GM12878 (cell line): Measurements from ENCODE around the gene DAD1. TPM values are rescaled to one million over a fixed set of nuclear protein-coding genes. Genes with fewer than 3 reads are reported as not detected.

Source experiments
- CBX5 ChIP-seq: sonication (generic); IDR thresholded peaks from 2 replicates; pipeline ENCODE4 v1.6.1; 2016; ENCODE audit warnings: low read depth, moderate library complexity, mild to moderate bottlenecking, inconsistent platforms
- GABPA ChIP-seq: IDR thresholded peaks from 2 replicates; pipeline ENCODE4 v1.6.1; 2014; ENCODE audit warnings: antibody characterized with exemption, low read depth, mild to moderate bottlenecking, inconsistent platforms
- IKZF2 ChIP-seq, 2 experiments: fragments of 450-650 bp; IDR thresholded peaks; 2 replicates each; pipeline ENCODE4 v1.6.1; 2017; ENCODE audit warnings: mild to moderate bottlenecking in 2 of 2, moderate library complexity in 2 of 2
- LARP7 ChIP-seq: fragments of 450-650 bp; IDR thresholded peaks from 2 replicates; pipeline ENCODE4 v1.6.1; 2017; ENCODE audit warnings: mild to moderate bottlenecking
- NFYA ChIP-seq: IDR thresholded peaks from 2 replicates; pipeline ENCODE4 v1.6.1; 2011; ENCODE audit warnings: low read depth, mild to moderate bottlenecking, low read length, improper control_type of control experiment, borderline replicate concordance
- PKNOX1 ChIP-seq: fragments of 450-650 bp; IDR thresholded peaks from 2 replicates; pipeline ENCODE4 v1.6.1; 2016; ENCODE audit warnings: mild to moderate bottlenecking
- PML ChIP-seq: IDR thresholded peaks from 2 replicates; pipeline ENCODE4 v1.6.1; 2012; ENCODE audit warnings: low read length, inconsistent platforms
- POLR2AphosphoS5 ChIP-seq: IDR thresholded peaks from 2 replicates; pipeline ENCODE4 v1.6.1; 2011; ENCODE audit warnings: mild to moderate bottlenecking, low read length, inconsistent platforms
- SIX5 ChIP-seq: IDR thresholded peaks from 2 replicates; pipeline ENCODE4 v1.6.1; 2011; ENCODE audit warnings: mild to moderate bottlenecking, low read depth, low read length, moderate library complexity; ENCODE audit not compliant: severe bottlenecking
- SREBF1 ChIP-seq: IDR thresholded peaks from 2 replicates; pipeline ENCODE4 v1.6.1; 2012; ENCODE audit warnings: mild to moderate bottlenecking, low read length
- SUPT20H ChIP-seq: IDR thresholded peaks from 2 replicates; pipeline ENCODE4 v1.6.1; 2011; ENCODE audit warnings: low read depth, mild to moderate bottlenecking, low read length, moderate library complexity, borderline replicate concordance; ENCODE audit not compliant: control insufficient read depth
- TAF1 ChIP-seq: IDR thresholded peaks from 2 replicates; pipeline ENCODE4 v1.6.1; 2011; ENCODE audit warnings: mild to moderate bottlenecking, low read depth, low read length, borderline replicate concordance
- WRNIP1 ChIP-seq: IDR thresholded peaks from 2 replicates; pipeline ENCODE4 v1.6.1; 2011; ENCODE audit warnings: low read depth, low read length, improper control_type of control experiment, borderline replicate concordance
- ZBED1 ChIP-seq: IDR thresholded peaks from 2 replicates; pipeline ENCODE4 v1.6.1; 2016; ENCODE audit warnings: borderline replicate concordance
- ZNF622 ChIP-seq: fragments of 450-650 bp; IDR thresholded peaks from 2 replicates; pipeline ENCODE4 v1.6.1; 2017; ENCODE audit warnings: mild to moderate bottlenecking, inconsistent platforms
- polyA plus RNA-seq, 11 experiments: library from polyadenylated mRNA; depleted of rRNA in 4 of 11; unstranded in 6 of 11; stranded (reverse) in 5 of 11; fragments of >200 nt; fragmentation: Nextera tagmentation in 4 of 11; fragmentation: Illumina TruSeq in 1 of 11; extraction: Ambion mirVana in 4 of 11; extraction: Trizol in 1 of 11; gene quantifications; 1 replicate in 1 of 11; 2 replicates in 10 of 11; pipeline versions ENCODE4 v1.2.1 to v1.2.3, GENCODE V29; 2011 to 2016; ENCODE audit warnings: inconsistent platforms in 2 of 11, missing spikeins in 2 of 11, low read depth in 1 of 11
- total RNA-seq, 4 experiments: library from RNA; depleted of rRNA in 3 of 4; stranded (reverse); fragments of >200 nt in 3 of 4; fragmentation: Illumina TruSeq in 1 of 4; extraction: Trizol in 1 of 4; gene quantifications; 2 replicates each; pipeline versions ENCODE4 v1.2.1 to v1.2.3, GENCODE V29; 2013 to 2021
- TF ChIP-seq, protein P1 (sequence below): fragments of 150-350 bp; IDR thresholded peaks from 2 replicates; pipeline ENCODE4 v1.6.1; 2016; ENCODE audit warnings: low read depth, low read length
- TF ChIP-seq, protein P2 (sequence below): IDR thresholded peaks from 2 replicates; pipeline ENCODE4 v1.6.1; 2011; ENCODE audit warnings: low read depth, mild to moderate bottlenecking, low read length, moderate library complexity, borderline replicate concordance; ENCODE audit errors: extremely low read depth
- TF ChIP-seq, protein P3 (sequence below): fragments of 450-650 bp; IDR thresholded peaks from 2 replicates; pipeline ENCODE4 v1.6.1; 2017; ENCODE audit warnings: mild to moderate bottlenecking, moderate library complexity
- TF ChIP-seq, protein P4 (sequence below): fragments of 450-650 bp; IDR thresholded peaks from 2 replicates; pipeline ENCODE4 v1.6.1; 2014; ENCODE audit warnings: mild to moderate bottlenecking
- TF ChIP-seq, protein P5 (sequence below): fragments of 450-650 bp; IDR thresholded peaks from 2 replicates; pipeline ENCODE4 v1.6.1; 2017; ENCODE audit warnings: low read depth, mild to moderate bottlenecking, moderate library complexity

DAD1 gene
- total and polyA plus RNA-seq, 10 of the 15 experiments (the other 5 are each of a cell fraction or from before 2014, with no cell fraction given) = 161 to 920 (median 319) TPM

- TF ChIP-seq, protein P1, sequence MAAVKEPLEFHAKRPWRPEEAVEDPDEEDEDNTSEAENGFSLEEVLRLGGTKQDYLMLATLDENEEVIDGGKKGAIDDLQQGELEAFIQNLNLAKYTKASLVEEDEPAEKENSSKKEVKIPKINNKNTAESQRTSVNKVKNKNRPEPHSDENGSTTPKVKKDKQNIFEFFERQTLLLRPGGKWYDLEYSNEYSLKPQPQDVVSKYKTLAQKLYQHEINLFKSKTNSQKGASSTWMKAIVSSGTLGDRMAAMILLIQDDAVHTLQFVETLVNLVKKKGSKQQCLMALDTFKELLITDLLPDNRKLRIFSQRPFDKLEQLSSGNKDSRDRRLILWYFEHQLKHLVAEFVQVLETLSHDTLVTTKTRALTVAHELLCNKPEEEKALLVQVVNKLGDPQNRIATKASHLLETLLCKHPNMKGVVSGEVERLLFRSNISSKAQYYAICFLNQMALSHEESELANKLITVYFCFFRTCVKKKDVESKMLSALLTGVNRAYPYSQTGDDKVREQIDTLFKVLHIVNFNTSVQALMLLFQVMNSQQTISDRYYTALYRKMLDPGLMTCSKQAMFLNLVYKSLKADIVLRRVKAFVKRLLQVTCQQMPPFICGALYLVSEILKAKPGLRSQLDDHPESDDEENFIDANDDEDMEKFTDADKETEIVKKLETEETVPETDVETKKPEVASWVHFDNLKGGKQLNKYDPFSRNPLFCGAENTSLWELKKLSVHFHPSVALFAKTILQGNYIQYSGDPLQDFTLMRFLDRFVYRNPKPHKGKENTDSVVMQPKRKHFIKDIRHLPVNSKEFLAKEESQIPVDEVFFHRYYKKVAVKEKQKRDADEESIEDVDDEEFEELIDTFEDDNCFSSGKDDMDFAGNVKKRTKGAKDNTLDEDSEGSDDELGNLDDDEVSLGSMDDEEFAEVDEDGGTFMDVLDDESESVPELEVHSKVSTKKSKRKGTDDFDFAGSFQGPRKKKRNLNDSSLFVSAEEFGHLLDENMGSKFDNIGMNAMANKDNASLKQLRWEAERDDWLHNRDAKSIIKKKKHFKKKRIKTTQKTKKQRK = no peak
- TF ChIP-seq, protein P2, sequence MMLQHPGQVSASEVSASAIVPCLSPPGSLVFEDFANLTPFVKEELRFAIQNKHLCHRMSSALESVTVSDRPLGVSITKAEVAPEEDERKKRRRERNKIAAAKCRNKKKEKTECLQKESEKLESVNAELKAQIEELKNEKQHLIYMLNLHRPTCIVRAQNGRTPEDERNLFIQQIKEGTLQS = no peak
- TF ChIP-seq SREBF1 (no peak), SUPT20H (no peak), NFYA (no peak), PML (no peak), ZBED1 (0 out of 2 replicates have a peak, but pooled peaks have one; percentile 7), SIX5 (no peak), ZNF622 (no peak), PKNOX1 (no peak), POLR2AphosphoS5 (peak; percentile 39; the same call in 1 of the 2 replicates), LARP7 (no peak), WRNIP1 (no peak), TAF1 (no peak), IKZF2 (IDR thresholded peaks at IDR 0.05) (no peak), GABPA (no peak), CBX5 (no peak)
- TF ChIP-seq, protein P3, sequence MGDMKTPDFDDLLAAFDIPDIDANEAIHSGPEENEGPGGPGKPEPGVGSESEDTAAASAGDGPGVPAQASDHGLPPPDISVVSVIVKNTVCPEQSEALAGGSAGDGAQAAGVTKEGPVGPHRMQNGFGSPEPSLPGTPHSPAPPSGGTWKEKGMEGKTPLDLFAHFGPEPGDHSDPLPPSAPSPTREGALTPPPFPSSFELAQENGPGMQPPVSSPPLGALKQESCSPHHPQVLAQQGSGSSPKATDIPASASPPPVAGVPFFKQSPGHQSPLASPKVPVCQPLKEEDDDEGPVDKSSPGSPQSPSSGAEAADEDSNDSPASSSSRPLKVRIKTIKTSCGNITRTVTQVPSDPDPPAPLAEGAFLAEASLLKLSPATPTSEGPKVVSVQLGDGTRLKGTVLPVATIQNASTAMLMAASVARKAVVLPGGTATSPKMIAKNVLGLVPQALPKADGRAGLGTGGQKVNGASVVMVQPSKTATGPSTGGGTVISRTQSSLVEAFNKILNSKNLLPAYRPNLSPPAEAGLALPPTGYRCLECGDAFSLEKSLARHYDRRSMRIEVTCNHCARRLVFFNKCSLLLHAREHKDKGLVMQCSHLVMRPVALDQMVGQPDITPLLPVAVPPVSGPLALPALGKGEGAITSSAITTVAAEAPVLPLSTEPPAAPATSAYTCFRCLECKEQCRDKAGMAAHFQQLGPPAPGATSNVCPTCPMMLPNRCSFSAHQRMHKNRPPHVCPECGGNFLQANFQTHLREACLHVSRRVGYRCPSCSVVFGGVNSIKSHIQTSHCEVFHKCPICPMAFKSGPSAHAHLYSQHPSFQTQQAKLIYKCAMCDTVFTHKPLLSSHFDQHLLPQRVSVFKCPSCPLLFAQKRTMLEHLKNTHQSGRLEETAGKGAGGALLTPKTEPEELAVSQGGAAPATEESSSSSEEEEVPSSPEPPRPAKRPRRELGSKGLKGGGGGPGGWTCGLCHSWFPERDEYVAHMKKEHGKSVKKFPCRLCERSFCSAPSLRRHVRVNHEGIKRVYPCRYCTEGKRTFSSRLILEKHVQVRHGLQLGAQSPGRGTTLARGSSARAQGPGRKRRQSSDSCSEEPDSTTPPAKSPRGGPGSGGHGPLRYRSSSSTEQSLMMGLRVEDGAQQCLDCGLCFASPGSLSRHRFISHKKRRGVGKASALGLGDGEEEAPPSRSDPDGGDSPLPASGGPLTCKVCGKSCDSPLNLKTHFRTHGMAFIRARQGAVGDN = peak; percentile 50
- TF ChIP-seq, protein P4, sequence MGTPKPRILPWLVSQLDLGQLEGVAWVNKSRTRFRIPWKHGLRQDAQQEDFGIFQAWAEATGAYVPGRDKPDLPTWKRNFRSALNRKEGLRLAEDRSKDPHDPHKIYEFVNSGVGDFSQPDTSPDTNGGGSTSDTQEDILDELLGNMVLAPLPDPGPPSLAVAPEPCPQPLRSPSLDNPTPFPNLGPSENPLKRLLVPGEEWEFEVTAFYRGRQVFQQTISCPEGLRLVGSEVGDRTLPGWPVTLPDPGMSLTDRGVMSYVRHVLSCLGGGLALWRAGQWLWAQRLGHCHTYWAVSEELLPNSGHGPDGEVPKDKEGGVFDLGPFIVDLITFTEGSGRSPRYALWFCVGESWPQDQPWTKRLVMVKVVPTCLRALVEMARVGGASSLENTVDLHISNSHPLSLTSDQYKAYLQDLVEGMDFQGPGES = no peak
- TF ChIP-seq, protein P5, sequence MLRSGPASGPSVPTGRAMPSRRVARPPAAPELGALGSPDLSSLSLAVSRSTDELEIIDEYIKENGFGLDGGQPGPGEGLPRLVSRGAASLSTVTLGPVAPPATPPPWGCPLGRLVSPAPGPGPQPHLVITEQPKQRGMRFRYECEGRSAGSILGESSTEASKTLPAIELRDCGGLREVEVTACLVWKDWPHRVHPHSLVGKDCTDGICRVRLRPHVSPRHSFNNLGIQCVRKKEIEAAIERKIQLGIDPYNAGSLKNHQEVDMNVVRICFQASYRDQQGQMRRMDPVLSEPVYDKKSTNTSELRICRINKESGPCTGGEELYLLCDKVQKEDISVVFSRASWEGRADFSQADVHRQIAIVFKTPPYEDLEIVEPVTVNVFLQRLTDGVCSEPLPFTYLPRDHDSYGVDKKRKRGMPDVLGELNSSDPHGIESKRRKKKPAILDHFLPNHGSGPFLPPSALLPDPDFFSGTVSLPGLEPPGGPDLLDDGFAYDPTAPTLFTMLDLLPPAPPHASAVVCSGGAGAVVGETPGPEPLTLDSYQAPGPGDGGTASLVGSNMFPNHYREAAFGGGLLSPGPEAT = no peak
Measured at GRCh38 chr14:22535916-22536315, 53.1 kb downstream of the DAD1 start (continued).
